ENCODE measurements around the gene MYO1B. TPM values are rescaled to one million over a fixed set of nuclear protein-coding genes. Genes with fewer than 3 reads are reported as not detected.

The MYO1B gene
- total and polyA plus RNA-seq, 2 experiments from 2014 or later: 26.4 to 70.6 TPM

GRCh38 chr2:191285252-191285651 is 40.0 kb downstream of the MYO1B start:
- no peak for ATAC-seq
- Histone ChIP-seq H3K27me3 (ENCODE audit: insufficient read depth) (no peaks in the 10 kb centered on the region), H3K36me3 (ENCODE audit: insufficient read depth) (no peaks in the 10 kb centered on the region), H2AFZ (no peak overlapping the region), H3K4me3 (no peak overlapping the region), H3F3A (replicated peaks; ENCODE audit: low read depth) (no peaks in the 10 kb centered on the region), H3K27ac (ENCODE audit: low read depth) (no peak overlapping the region), H3K9me2 (ENCODE audit: insufficient read depth) (no peaks in the 10 kb centered on the region), H3K79me2 (replicated peaks; ENCODE audit: insufficient read depth) (peaks cover 91% of the 10 kb centered on the region), H3K4me1 (ENCODE audit: insufficient read depth) (peaks cover 12% of the 10 kb centered on the region), H3K4me2 (no peak overlapping the region), H4K20me1 (replicated peaks; ENCODE audit: insufficient read depth) (peaks cover 7% of the 10 kb centered on the region; the same call in 1 of the 2 replicates)
- peaks cover 12% of the 10 kb centered on the region for H3K36me3 Mint-ChIP-seq (ENCODE audit: low read depth)
- DNase-seq (ENCODE audit: low spot score): no peak
- peaks cover 5% of the 10 kb centered on the region for H3K27me3 Mint-ChIP-seq (ENCODE audit: insufficient read depth, low read depth, poor library complexity)
- no peak overlapping the region for H3K27ac Mint-ChIP-seq
- peaks cover 40% of the 10 kb centered on the region for H3K4me1 Mint-ChIP-seq
- no peaks in the 10 kb centered on the region for H3K9me3 Mint-ChIP-seq
- no peak for TF ChIP-seq ZNF114 (CRISPR knock-in tag; IDR thresholded peaks at IDR 0.05)
- H3K4me3 Mint-ChIP-seq: no peak overlapping the region

GRCh38 chr2:191287820-191288219 is 42.6 kb downstream of the MYO1B start:
- peaks cover 5% of the 10 kb centered on the region; the same call in 2 of the 3 replicates for H3K36me3 Mint-ChIP-seq (ENCODE audit: low read depth)
- no peak for TF ChIP-seq JUNB (IDR thresholded peaks at IDR 0.05; ENCODE audit: unreplicated experiment)
- no peak for TF ChIP-seq EZH2phosphoT487 (IDR thresholded peaks at IDR 0.05; ENCODE audit: unreplicated experiment)
- TF ChIP-seq EZH2 (IDR thresholded peaks at IDR 0.05; ENCODE audit: low read depth, unreplicated experiment): no peak
- no peak for TF ChIP-seq STAT1 (IDR thresholded peaks at IDR 0.05; ENCODE audit: unreplicated experiment)
- no peak for TF ChIP-seq CREB1 (CRISPR knock-in tag; IDR thresholded peaks at IDR 0.05; ENCODE audit: low read depth)
- no peak for TF ChIP-seq CTCF (conservative IDR thresholded peaks at IDR 0.05; ENCODE audit: low read depth in 2 of 2)
- TF ChIP-seq REST (IDR thresholded peaks at IDR 0.05; ENCODE audit: unreplicated experiment): no peak
- no peak for TF ChIP-seq POLR2AphosphoS5 (IDR thresholded peaks at IDR 0.05; ENCODE audit: low read depth)
- TF ChIP-seq ZNF462 (CRISPR knock-in tag; IDR thresholded peaks at IDR 0.05): no peak
- H3K27me3 Mint-ChIP-seq (ENCODE audit: insufficient read depth, low read depth, poor library complexity): peaks cover 2% of the 10 kb centered on the region
- Histone ChIP-seq H4K20me1 (replicated peaks; ENCODE audit: insufficient read depth) (peaks cover 7% of the 10 kb centered on the region; the same call in 1 of the 2 replicates), H3K27me3 (ENCODE audit: insufficient read depth) (no peaks in the 10 kb centered on the region), H3K79me2 (replicated peaks; ENCODE audit: insufficient read depth) (peaks cover 90% of the 10 kb centered on the region), H3K27ac (ENCODE audit: low read depth) (no peak overlapping the region), H3K4me2 (no peak overlapping the region), H3K4me3 (no peak overlapping the region), H2AFZ (no peak overlapping the region), H3K9me2 (ENCODE audit: insufficient read depth) (no peaks in the 10 kb centered on the region), H3K36me3 (ENCODE audit: insufficient read depth) (no peaks in the 10 kb centered on the region), H3F3A (replicated peaks; ENCODE audit: low read depth) (no peaks in the 10 kb centered on the region), H3K4me1 (ENCODE audit: insufficient read depth) (peaks cover 24% of the 10 kb centered on the region)
- no peak for DNase-seq (ENCODE audit: low spot score)
- no peaks in the 10 kb centered on the region for H3K9me3 Mint-ChIP-seq
- peak overlapping the region; percentile 74; the same call in 1 of the 2 replicates for H3K27ac Mint-ChIP-seq
- H3K4me3 Mint-ChIP-seq: no peak overlapping the region
- peaks cover 42% of the 10 kb centered on the region for H3K4me1 Mint-ChIP-seq
- no peak for ATAC-seq
